Occipital lobe (tissue), 2 donors: ENCODE results near the gene CDK5. TPM values are rescaled to one million over a fixed set of nuclear protein-coding genes. Genes with fewer than 3 reads are reported as not detected.
"Not testable (repeated sequence)": the region's sequence is repeated elsewhere in the genome, so short reads cannot be mapped to it uniquely, and the experiment has no call there.

ENCODE experiments used
- DNase-seq: peaks from one replicate; lab custom pipeline; 2025; lab: John Stamatoyannopoulos, UW
- total RNA-seq: library from RNA; depleted of rRNA; stranded (reverse); fragments of >200 nt; gene quantifications from one replicate; pipeline ENCODE4 v1.2.3, GENCODE V29; 2014

Gene CDK5
- total RNA-seq, 1 donor from 2014 or later: 37.3 TPM

DNA sequence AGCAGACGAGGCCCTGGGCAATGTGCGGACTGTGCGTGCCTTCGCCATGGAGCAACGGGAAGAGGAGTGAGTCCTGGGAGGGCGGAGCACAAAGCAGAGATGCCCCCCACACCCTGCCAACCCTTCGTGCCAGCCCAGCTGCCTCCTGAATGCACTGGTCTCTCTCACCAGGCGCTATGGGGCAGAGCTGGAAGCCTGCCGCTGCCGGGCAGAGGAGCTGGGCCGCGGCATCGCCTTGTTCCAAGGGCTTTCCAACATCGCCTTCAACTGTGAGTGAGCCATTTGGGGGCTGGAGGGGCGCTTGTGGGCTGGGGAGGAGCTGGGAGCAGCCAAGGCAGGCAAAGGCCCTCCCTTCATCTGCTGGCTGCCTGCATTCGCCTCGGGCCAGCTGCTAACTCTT is 21.8 kb downstream of the CDK5 start:
- no peak for DNase-seq

DNA sequence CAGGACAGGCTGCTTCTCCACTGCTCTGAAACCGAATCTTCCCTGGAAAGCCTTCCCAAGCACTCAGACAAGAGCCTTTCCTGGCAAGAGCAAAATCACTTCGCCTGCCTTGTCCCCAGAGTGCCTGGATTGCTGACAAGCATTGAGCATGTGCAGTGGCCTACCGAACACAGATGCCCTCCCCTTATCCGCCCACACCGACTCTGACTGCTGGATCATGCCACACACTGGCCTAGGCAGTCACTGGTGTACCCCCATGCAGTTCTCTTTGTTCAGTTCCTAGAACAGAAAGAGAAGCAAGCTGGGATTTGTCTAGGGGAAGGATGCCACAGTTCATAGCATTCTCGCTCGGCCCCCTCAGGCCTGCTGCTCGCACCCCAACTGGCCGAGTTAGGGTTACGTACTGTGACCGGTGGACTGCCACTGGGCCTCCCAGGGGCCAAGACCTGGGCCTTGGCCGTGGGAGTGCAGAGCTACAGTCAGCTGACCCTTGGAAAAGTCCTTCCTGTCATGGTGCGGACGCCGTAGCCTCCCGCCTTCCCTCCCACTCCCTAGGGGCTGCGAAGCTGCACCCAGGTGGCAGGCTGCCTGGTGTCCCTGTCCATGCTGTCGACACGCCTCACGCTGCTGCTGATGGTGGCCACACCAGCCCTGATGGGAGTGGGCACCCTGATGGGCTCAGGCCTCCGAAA is 22.5 kb downstream of the CDK5 start:
- no peak for DNase-seq

- DNase-seq: no peak
Observed at GRCh38 chr7:151034312-151035025, 23.2 kb downstream of the CDK5 start.

DNA sequence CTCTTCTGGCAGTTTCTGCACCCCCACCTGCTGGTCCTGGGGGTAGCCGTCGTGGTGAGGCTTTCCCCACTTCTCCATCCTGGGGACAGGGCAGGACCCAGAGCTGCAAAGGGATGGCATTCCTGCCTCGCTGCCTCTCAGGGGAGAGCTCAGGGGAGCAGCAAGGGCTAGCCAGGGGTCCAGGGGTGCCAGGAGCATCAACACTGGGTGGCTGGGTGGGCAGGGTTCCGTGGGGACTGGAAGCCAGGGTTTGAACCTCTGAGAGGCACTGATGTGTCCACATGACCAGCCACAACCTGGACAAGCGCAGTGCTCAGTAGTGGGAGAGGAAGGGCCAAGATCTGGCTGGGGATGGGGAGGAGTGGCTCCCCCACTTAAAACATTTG is 23.8 kb downstream of the CDK5 start:
- DNase-seq: no peak

- no peak for DNase-seq
Observed at GRCh38 chr7:151032936-151033863, 24.5 kb downstream of the CDK5 start.

DNA sequence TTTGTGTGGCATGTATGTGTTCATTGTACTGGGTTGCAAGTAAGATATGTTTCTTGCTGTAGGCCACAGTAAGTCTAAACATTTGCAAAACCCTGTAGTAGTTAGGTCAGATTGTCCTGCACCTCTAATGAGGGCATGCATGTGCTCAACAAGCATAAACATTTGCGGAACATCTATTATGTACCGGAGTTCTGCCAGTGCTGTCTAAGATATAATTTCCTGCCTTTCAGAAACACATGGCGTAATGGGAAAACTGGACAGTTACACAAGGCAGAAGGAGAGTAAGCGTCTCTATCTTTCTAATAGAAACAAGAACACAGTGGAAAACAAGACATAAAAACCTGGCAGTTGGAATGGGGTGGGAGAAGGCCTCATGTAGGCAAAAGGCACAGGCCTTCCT is 26.7 kb downstream of the CDK5 start:
- DNase-seq: no peak

DNA sequence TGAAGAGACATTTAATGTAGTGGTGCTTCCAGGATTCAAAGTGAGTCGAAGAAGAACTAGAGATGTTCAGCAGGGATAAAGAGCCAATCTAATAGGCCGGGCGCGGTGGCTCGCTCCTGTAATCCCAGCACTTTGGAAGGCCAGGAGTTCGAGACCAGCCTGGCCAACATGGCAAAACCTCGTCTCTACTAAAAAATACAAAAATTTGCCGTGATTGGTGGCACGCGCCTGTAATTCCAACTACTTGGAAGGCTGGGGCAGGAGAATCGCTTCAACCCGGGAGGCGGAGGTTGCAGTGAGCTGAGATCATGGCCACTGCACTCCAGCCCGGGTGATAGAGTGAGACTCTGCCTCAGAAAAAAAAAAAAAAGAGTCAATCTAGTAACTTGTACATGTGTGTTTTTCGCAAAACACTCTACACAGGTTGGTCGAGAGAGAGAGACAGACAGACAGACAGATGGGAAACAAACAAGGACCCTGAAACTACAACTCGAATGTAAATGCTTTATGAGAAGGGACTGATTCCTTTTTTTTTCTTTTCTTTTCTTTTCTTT is 28.7 kb downstream of the CDK5 start:
- no peak for DNase-seq

- peak; percentile 97 for DNase-seq
Observed at GRCh38 chr7:151028131-151028947, 29.4 kb downstream of the CDK5 start, which contains the start of gene ABCB8. Gene ABCB8, plus strand, starts transcription at chr7:151028450. Its CDS starts 66 bp downstream, at chr7:151028516.

GRCh38 chr7:151027728-151028130 is 30.0 kb downstream of the CDK5 start:
- not testable (repeated sequence) for DNase-seq

DNA sequence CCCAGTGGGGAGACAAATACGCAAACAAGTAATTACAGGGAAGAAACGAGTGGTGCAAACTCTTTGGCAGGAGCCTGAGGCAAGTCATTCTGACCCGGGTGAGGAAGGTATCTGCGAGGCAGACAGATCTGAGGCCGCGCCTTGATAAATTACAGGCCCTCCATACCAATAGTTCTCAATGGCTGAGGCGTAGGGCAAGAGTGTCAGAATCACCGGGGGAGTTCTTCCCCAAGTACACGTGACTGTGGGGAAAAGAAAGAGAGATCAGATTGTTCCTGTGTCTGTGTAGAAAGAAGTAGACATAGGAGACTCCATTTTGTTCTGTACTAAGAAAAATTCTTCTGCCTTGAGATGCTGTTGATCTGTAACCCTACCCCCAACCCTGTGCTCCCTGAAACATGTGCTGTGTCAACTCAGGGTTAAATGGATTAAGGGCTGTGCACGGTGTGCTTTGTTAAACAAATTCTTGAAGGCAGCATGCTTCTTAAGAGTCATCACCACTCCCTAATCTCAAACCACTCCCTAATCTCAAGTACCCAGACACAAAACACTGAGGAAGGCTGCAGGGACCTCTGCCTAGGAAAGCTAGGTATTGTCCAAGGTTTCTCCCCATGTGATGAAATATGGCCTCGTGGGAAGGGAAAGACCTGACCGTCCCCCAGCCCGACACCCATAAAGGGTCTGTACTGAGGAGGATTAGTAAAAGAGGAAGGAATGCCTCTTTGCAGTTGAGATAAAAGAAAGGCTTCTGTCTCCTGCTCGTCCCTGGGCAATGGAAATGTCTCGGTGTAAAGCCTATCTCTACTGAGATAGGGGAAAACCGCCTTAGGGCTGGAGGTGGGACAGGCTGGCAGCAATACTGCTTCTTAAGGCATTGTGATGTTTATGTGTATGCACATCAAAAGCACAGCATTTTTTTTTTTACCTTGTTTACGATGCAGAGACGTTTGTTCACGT is 30.6 kb downstream of the CDK5 start:
- not testable (repeated sequence) for DNase-seq

GRCh38 chr7:151025924-151026671 is 31.6 kb downstream of the CDK5 start:
- DNase-seq: no peak

DNA sequence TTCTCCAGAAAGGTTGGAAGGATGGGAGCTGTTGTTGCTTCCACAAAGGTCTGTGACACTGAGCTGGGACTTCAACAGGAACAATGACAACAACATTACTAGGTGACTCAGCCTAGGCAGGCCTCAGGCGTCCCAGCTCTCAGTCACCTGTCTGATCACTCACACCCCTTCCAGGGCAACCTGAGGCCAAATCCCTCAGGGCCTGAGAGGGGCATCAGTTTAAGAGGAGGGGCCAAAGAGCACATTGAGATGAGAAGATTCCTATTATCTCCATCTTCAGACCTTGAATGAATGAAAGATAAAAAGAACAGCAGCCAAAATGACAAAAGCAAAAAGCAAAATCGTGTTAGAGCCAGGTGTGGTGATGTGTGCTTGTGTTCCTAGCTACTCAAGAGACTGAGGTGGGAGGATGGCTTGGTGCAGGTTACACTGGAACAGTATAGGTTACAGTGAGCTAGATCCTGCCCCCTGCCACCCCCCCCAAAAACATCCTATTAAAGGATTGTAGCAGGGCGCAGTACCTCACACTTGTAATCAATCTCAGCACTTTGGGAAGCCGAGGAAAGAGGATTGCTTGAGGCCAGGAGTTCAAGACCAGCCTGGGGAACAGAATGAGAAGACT is 33.2 kb downstream of the CDK5 start, which contains the start of gene ATG9B:
ATG9B (minus strand) TSS at position 60 of the 622 bp plus-strand sequence. CDS start 71 bp downstream, outside the sequence.
- no peak for DNase-seq

DNA sequence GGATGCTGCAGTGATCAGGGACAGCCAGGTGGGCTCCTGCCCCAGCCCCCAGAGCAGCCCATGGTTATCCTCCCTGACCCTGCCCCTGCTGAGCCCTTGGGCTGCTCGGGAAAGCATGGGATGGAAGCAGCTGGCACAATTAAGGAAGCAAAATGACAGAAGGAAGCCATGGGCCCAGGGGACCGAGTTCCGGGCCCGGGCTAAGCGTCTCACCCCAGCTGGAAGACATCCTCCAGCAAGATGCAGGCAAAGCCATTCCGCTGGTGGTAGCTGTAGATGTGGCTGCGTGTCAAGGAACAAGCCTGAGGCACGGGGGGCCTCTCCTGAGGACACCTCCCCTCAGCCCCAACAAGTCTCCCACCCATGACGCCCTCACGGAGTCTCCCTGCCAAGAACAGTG is 34.5 kb downstream of the CDK5 start:
- DNase-seq: no peak

GRCh38 chr7:151020231-151020630 is 37.5 kb downstream of the CDK5 start:
- no peak for DNase-seq

DNA sequence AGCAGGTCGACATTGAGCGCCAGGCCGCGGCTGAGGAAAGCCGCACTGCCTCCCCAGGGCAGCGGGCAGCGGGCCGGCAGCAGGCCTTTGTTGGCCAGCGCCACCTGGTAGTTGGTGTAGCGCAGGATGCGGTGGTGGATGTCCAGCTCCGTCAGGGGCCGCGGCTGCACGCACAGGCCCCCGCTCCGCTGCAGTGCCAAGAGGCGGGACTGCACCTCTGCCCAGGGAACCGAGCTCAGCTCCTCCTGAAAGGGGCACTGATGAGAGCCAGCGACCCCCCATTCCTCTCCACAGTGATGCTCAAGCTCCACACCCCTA is 38.6 kb downstream of the CDK5 start:
- no peak for DNase-seq

GRCh38 chr7:151018421-151019129 is 39.1 kb downstream of the CDK5 start:
- DNase-seq: no peak

DNA sequence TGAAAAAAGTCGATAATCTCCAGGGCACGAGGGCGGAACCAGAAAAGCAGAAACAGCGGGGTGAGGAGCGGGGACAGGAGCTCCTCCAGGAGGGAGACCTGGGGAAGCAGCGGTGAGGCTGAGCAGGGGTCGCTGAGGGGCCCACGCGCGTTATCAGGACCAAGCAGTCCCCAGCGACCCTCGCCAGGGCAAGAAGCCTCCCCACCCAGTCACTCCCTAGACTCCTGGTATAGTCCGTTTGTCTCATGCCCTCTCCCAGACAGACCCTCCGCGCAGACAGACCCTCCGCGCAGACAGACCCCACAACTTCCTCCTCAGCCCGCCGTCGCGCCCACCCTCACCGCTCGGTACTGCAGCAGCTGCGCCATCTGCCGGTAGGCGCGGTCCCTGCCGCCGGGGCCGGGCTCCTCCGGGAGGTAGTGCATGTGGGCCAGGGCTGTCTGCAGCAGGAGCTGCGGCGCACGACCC is 39.7 kb downstream of the CDK5 start:
- peak; percentile 28 for DNase-seq
